Thymus (tissue), 11 donors: ENCODE results near the gene CPLX3. TPM values are rescaled to one million over a fixed set of nuclear protein-coding genes. Genes with fewer than 3 reads are reported as not detected.

Source experiments
- DNase-seq, 9 donors: peaks; one replicate each; pipeline ENCODE4 v3.0.0-alpha.2; 2013; ENCODE audit warnings: low spot score in 9 of 9, low read depth in 6 of 9, missing footprints in 1 of 9
- H3K27ac ChIP-seq, 2 donors: one replicate each; pipeline ENCODE4 v1.5.1; 2013; ENCODE audit warnings: control low read depth in 1 of 2, low read depth in 1 of 2, low read length in 1 of 2, mild to moderate bottlenecking in 1 of 2, moderate library complexity in 1 of 2
- H3K27me3 ChIP-seq, 2 donors: one replicate each; pipeline ENCODE4 v1.5.1; 2013; ENCODE audit warnings: low read length in 1 of 2; ENCODE audit not compliant: control insufficient read depth in 2 of 2, insufficient read depth in 1 of 2
- H3K36me3 ChIP-seq, 2 donors: one replicate each; pipeline ENCODE4 v1.5.1; 2013; ENCODE audit warnings: low read length in 1 of 2, mild to moderate bottlenecking in 1 of 2, moderate library complexity in 1 of 2; ENCODE audit not compliant: control insufficient read depth in 2 of 2, insufficient read depth in 2 of 2
- H3K4me1 ChIP-seq, 2 donors: one replicate each; pipeline ENCODE4 v1.5.1; 2013; ENCODE audit warnings: low read length in 2 of 2; ENCODE audit not compliant: control insufficient read depth in 2 of 2, insufficient read depth in 2 of 2
- H3K4me3 ChIP-seq, 2 donors: one replicate each; pipeline ENCODE4 v1.5.1; 2013; ENCODE audit warnings: low read length in 2 of 2, control low read depth in 1 of 2, mild to moderate bottlenecking in 1 of 2
- H3K9me3 ChIP-seq, 2 donors: one replicate each; pipeline ENCODE4 v1.5.1; 2013; ENCODE audit warnings: low read length in 1 of 2, mild to moderate bottlenecking in 1 of 2; ENCODE audit not compliant: control insufficient read depth in 2 of 2, insufficient read depth in 1 of 2
- WGBS: extraction: QIAGEN DNeasy Blood & Tissue Kit; methylation state at CpG from one replicate; pipeline ENCODE4 v1.1.7; 2013; 5-methylcytosine and 5-hydroxymethylcytosine counted together
- polyA plus RNA-seq: library from polyadenylated mRNA; stranded (reverse); fragments of 200-250 nt; gene quantifications from one replicate; pipeline ENCODE4 v1.2.3, GENCODE V29; 2013
- total RNA-seq: library from RNA; stranded (reverse); fragments of 120-200 nt; gene quantifications from one replicate; pipeline ENCODE4 v1.2.4, GENCODE V29; 2013
- donor health status: healthy.

Gene CPLX3
- total and polyA plus RNA-seq, 2 donors, result 0.05 to 1.1 TPM

DNA sequence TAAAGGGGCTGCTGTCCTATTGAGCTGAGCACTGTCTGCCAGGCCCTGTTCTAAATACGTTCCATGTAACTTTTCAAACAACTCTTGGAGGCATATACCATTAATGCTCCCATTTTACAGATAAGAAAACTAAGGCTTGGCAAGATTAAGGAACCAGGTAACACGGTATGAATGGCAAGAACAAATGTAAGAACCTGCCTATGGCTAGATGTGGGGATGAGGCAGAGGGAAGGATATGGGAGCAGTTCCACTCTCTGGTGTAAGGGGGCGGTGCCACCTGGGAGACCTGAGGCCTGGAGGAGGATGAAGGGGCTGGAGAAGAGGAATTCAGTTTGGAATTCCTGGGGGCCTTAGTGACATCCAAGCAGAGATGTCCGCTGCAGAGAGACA, 17.6 kb upstream of the CPLX3 start:
- Histone ChIP-seq H3K9me3 (no peaks in the 10 kb centered on the region), H3K36me3 (peaks cover 5 to 13% of the 10 kb centered on the region in 2 donors), H3K4me1 (no peaks in the 10 kb centered on the region), H3K27me3 (no peaks in the 10 kb centered on the region), H3K27ac (no peak overlapping the region), H3K4me3 (no peak overlapping the region)
- WGBS, result 84% methylated on average over 4 of the region's 4 CpGs
- DNase-seq, result no peak

DNA sequence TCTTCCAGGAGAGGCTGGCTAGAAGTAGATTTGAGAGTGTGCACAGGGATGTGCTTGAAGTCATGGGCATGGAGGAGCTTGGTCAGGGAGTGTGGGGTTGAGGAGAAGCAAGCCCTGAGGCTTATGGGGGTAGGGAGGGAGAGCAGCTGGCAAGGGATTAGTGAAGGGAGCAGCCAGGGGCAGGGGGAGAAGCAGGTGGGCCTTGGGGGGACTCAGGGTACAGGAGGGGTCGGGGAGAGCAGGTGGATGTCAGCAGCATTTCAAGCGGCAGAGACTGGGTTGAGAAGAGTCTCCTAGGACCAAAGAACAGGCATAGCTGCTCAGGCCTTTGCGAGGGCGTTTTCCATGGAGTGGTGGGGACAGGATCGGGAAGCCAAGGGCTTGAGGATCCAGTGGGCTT, 17.2 kb upstream of the CPLX3 start:
- no peak for DNase-seq
- H3K36me3 ChIP-seq, result peaks cover 1 to 9% of the 10 kb centered on the region in 2 donors
- no peak overlapping the region for H3K4me3 ChIP-seq
- H3K9me3 ChIP-seq, result no peaks in the 10 kb centered on the region
- no peaks in the 10 kb centered on the region for H3K4me1 ChIP-seq
- 93% methylated on average over 5 of the region's 5 CpGs for WGBS
- H3K27ac ChIP-seq, result no peak overlapping the region
- no peaks in the 10 kb centered on the region for H3K27me3 ChIP-seq

DNA sequence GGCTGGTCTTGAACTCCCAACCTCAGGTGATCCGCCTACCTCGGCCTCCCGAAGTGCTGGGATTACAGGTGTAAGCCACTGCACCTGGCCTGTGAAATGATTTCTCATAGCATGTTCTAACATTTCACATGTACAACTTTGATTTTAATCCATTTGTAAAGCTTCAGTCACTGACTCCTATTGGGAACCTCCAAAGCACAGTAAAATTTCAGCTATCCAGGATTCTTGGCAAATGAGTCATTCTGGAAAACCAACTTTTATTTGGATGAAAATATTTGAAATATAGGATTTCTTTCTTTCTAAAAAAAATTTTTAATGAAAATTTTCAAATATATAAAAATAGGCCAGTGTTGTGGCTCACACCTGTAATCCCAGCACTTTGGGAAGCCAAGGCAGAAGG, 16.5 kb upstream of the CPLX3 start:
- WGBS, result 98% methylated on average over 3 of the region's 3 CpGs
- H3K36me3 ChIP-seq, result peaks cover 0 to 2% of the 10 kb centered on the region in 2 donors

DNA sequence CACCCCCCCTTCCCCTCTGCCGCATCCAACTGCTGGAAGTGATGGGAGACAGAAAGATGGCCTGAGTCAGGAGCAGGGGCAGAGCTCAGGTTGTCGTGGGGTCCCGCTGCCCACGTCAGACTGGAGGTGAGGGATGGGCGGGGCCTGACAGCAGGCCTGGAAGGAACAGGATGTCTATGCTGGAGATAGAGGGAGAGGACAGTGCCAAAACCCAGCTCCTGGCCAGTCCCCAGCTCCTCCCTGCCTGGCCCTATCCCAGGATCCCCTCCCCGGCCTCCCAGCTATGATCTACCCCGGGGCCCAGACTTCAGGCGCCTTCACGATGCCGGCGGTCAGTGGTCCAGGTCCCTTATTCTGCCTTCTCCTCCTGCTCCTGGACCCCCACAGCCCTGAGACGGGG, 13.9 kb upstream of the CPLX3 start, which contains the start of gene LMAN1L:
Gene LMAN1L (plus strand): TSS at position 303 of the 400 bp plus-strand sequence. CDS start 20 bp downstream, at position 323.
- DNase-seq, result no peak
- Histone ChIP-seq H3K4me1 (no peaks in the 10 kb centered on the region), H3K27me3 (peaks cover 0 to 4% of the 10 kb centered on the region in 2 donors), H3K4me3 (no peak within 1 kb of the TSS), H3K27ac (no peak within 1 kb of the TSS), H3K36me3 (no peaks in the 10 kb centered on the region), H3K9me3 (no peaks in the 10 kb centered on the region)
- WGBS, result 91% methylated on average over 12 of the region's 12 CpGs

More for the DNA sequence above, 16.5 kb upstream of the CPLX3 start:
- H3K4me3 ChIP-seq, result no peak overlapping the region
- no peak overlapping the region for H3K27ac ChIP-seq
- H3K27me3 ChIP-seq, result no peaks in the 10 kb centered on the region
- no peaks in the 10 kb centered on the region for H3K9me3 ChIP-seq
- no peak for DNase-seq
- no peaks in the 10 kb centered on the region for H3K4me1 ChIP-seq

DNA sequence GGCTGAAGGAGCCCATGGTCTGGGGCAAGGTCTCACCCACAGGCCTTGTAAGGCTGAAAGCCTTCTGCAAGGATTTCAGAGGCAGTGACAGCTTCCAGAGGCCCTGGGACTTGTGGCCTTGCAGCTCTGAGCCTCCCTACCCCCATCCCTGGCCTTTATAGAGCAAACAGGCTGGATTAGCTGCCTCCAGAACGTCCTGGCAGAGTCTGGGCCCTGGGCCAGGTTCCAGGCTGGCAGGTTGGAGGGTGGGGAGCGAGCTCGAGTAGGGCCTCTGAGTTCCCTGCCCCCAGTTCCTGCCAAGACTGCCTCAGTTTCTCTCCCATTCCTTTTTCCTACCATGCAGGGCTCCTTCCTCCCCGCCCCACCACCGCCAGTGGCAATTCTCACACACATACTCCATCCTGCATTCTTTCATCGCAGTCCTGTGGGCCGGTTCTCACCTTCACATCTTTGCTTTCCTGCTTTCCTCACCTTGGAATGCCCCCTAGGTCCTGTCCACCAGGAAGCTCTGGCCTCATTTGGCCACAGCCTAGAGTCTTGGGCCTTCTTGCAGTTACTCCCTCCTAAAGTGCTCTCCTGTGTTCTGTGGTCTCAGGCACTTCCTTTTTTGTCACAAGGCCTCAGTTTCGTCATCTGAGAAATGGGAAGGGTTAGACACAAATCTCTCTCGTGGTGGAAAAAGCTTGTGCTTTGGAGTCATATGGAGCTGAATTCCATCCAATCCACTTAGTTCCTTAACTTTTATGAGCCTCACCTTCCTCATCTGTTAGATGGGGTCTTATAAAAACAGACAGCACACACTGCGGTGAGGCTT, 11.1 kb upstream of the CPLX3 start:
- H3K4me1 ChIP-seq, result no peaks in the 10 kb centered on the region
- H3K9me3 ChIP-seq, result no peaks in the 10 kb centered on the region
- no peak overlapping the region for H3K4me3 ChIP-seq
- no peaks in the 10 kb centered on the region for H3K36me3 ChIP-seq
- DNase-seq, result no peak
- H3K27me3 ChIP-seq, result peaks cover 0 to 18% of the 10 kb centered on the region in 2 donors
- no peak overlapping the region for H3K27ac ChIP-seq
- 91% methylated on average over 10 of the region's 10 CpGs for whole genome bisulfite sequencing

DNA sequence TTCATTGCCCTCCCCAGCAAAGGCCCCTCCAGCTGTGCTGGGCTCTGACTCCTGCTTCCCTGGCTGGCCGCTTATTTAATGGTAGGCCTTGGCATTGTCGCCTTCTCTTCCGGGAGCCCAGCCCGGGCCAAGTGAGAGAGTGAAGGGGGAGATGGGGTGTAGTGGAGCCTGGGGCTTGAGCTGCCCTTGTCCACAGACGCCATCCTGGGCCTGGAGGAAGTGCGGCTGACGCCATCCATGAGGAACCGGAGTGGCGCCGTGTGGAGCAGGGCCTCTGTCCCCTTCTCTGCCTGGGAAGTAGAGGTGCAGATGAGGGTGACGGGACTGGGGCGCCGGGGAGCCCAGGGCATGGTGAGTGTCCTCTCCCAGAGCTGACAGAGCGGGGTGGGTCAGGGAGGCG, 10.5 kb upstream of the CPLX3 start:
- Histone ChIP-seq H3K36me3 (no peaks in the 10 kb centered on the region), H3K27ac (no peak overlapping the region), H3K27me3 (peaks cover 0 to 22% of the 10 kb centered on the region in 2 donors), H3K4me1 (no peaks in the 10 kb centered on the region), H3K9me3 (no peaks in the 10 kb centered on the region), H3K4me3 (no peak overlapping the region)
- 97% methylated on average over 15 of the region's 15 CpGs for WGBS
- DNase-seq, result no peak

DNA sequence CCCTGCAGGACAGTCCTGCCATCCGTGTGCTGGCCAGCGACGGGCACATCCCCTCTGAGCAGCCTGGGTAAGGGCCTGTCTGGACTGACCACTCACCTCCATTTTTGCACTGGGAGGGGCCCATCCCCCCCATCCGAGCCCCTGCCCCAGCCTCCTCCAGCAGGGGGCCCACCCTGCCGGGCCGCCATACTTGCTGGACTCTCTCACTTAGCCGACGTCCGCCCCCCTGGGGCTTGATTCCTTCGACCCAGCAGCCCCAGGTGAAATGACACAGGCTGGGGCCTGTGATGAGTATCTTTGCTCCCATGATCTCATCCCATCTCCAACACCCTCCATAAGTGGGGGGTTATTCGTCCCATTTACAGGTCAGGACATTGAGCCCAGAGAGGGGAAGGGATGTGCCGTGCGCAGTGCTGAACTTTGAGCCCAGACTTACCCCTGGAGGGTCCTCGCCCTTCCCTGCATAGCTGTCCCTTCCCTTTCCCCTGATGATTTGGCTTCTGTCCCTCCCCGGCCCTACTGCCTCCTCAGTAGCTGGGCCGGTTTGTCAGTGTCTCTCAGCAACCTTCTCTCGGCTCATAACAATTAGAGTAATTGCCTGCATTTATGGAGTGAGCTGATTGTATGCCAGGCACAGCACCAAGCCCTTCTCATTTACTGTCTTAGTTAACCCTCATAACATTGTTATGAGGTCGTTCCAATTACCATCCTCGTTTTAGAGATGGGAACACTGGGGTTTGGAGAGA, 9.6 kb upstream of the CPLX3 start:
- H3K9me3 ChIP-seq, result no peaks in the 10 kb centered on the region
- H3K4me3 ChIP-seq, result no peak overlapping the region
- no peaks in the 10 kb centered on the region for H3K36me3 ChIP-seq
- WGBS, result 91% methylated on average over 19 of the region's 19 CpGs
- no peak for DNase-seq
- H3K4me1 ChIP-seq, result no peaks in the 10 kb centered on the region
- peaks cover 0 to 23% of the 10 kb centered on the region in 2 donors for H3K27me3 ChIP-seq
- H3K27ac ChIP-seq, result no peak overlapping the region

DNA sequence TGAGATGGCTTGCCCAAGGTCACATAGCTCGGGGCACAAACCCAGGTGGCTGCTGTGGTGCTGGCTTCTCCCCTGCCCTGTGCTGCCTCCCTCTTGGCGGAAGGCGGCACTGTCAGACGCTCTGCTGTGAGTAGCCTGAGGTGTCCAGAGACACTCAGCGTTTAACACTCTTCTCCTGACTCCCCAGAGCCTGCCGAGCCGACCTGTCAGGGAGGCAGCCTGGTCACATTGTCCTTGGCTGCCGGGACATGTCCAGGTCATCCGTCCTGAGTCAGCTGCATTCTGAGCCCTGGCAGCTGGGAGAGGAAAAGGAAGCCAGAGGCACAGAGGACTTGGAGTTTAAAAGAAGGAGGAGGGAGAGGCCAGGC, 9.1 kb upstream of the CPLX3 start:
- no peak overlapping the region for H3K4me3 ChIP-seq
- H3K9me3 ChIP-seq, result no peaks in the 10 kb centered on the region
- H3K4me1 ChIP-seq, result no peaks in the 10 kb centered on the region
- 69% methylated on average over 9 of the region's 9 CpGs for WGBS
- no peaks in the 10 kb centered on the region for H3K36me3 ChIP-seq
- H3K27ac ChIP-seq, result no peak overlapping the region
- H3K27me3 ChIP-seq, result peaks cover 0 to 23% of the 10 kb centered on the region in 2 donors
- no peak for DNase-seq

DNA sequence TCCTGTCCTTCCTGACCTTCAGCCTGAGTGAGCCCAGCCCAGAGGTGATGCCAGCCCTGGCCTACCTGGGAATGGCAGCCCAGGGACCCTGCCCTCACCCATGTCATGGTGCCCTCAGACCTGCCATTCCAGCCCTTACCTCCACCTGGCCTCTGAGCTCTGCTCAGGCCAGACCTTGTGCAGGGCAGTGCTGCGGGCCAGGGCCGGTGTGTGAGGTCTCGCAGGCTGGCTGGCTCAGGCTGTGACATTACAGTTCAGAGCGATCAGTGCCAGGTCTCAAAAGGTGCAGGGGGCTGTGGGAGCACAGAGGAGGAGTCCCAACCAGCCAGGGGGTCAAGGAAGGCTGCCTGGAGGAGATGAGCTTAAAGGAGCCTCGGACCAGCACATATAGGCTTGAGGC, 6.4 kb upstream of the CPLX3 start:
- Histone ChIP-seq H3K36me3 (no peaks in the 10 kb centered on the region), H3K9me3 (no peaks in the 10 kb centered on the region)

More for the DNA sequence above, 6.4 kb upstream of the CPLX3 start:
- no peaks in the 10 kb centered on the region for H3K4me1 ChIP-seq
- H3K27me3 ChIP-seq, result peaks cover 4 to 40% of the 10 kb centered on the region in 2 donors
- no peak for DNase-seq
- no peak overlapping the region for H3K4me3 ChIP-seq
- H3K27ac ChIP-seq, result no peak overlapping the region
- 95% methylated on average over 5 of the region's 5 CpGs for WGBS
